Prostate gland (tissue), 2 donors: Measurements from ENCODE around the gene TUBB4B.

ENCODE experiments used
- POLR2A ChIP-seq: fragments of 450-650 bp; IDR thresholded peaks from one replicate; pipeline ENCODE4 v1.6.1; 2016; ENCODE audit warnings: antibody characterized with exemption, mild to moderate bottlenecking
- TF ChIP-seq, protein P1 (sequence below), 4 experiments: fragments of 200-600 bp in 2 of 4; fragments of 450-650 bp in 2 of 4; sonication (generic) in 2 of 4; IDR thresholded peaks; 1 replicate in 3 of 4; 2 replicates in 1 of 4; pipeline ENCODE4 v1.5.1; 2016 to 2019; ENCODE audit warnings: antibody characterized with exemption in 4 of 4, mild to moderate bottlenecking in 2 of 4, moderate library complexity in 2 of 4

- TF ChIP-seq, protein P1, sequence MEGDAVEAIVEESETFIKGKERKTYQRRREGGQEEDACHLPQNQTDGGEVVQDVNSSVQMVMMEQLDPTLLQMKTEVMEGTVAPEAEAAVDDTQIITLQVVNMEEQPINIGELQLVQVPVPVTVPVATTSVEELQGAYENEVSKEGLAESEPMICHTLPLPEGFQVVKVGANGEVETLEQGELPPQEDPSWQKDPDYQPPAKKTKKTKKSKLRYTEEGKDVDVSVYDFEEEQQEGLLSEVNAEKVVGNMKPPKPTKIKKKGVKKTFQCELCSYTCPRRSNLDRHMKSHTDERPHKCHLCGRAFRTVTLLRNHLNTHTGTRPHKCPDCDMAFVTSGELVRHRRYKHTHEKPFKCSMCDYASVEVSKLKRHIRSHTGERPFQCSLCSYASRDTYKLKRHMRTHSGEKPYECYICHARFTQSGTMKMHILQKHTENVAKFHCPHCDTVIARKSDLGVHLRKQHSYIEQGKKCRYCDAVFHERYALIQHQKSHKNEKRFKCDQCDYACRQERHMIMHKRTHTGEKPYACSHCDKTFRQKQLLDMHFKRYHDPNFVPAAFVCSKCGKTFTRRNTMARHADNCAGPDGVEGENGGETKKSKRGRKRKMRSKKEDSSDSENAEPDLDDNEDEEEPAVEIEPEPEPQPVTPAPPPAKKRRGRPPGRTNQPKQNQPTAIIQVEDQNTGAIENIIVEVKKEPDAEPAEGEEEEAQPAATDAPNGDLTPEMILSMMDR (IDR thresholded peaks at IDR 0.05) = no peak
- TF ChIP-seq POLR2A = no peak
Measured at GRCh38 chr9:137198902-137199283, 42.2 kb upstream of the TUBB4B start.
